HepG2 (cell line): ENCODE results near the gene CORO1C. TPM values are rescaled to one million over a fixed set of nuclear protein-coding genes. Genes with fewer than 3 reads are reported as not detected.

Source experiments
- FOXK1 ChIP-seq: sonication (generic); formaldehyde crosslinking; IDR thresholded peaks from 2 replicates; pipeline ENCODE4 v1.4.0; 2020; ENCODE audit warnings: low read depth, missing genetic modification reagents, borderline replicate concordance
- FOXP1 ChIP-seq, 2 experiments: fragments of 450-650 bp in 1 of 2; IDR thresholded peaks; 2 replicates each; pipeline ENCODE4 v1.6.1; 2017 to 2018; ENCODE audit warnings: antibody characterized with exemption in 1 of 2
- MTF1 ChIP-seq: sonication (generic); formaldehyde crosslinking; IDR thresholded peaks from 2 replicates; pipeline ENCODE4 v1.5.0; 2020; ENCODE audit warnings: missing genetic modification reagents
- POLR2A ChIP-seq, 2 experiments: IDR thresholded peaks; 2 replicates each; pipeline ENCODE4 v1.6.1; 2011; ENCODE audit warnings: low read depth in 2 of 2, low read length in 2 of 2, mild to moderate bottlenecking in 1 of 2, moderate library complexity in 1 of 2; ENCODE audit not compliant: insufficient read depth in 1 of 2
- SKI ChIP-seq: fragments of 450-650 bp; IDR thresholded peaks from one replicate; pipeline ENCODE4 v1.6.1; 2018; ENCODE audit warnings: mild to moderate bottlenecking; ENCODE audit not compliant: partially characterized antibody
- TGIF2 ChIP-seq: IDR thresholded peaks from 2 replicates; pipeline ENCODE4 v1.6.1; 2016; ENCODE audit warnings: control low read depth, missing compliant biosample characterization
- UBTF ChIP-seq: sonication (generic); formaldehyde crosslinking; IDR thresholded peaks from 2 replicates; pipeline ENCODE4 v1.4.0; 2020; ENCODE audit warnings: mild to moderate bottlenecking, missing genetic modification reagents
- ZFP91 ChIP-seq: sonication (generic); formaldehyde crosslinking; IDR thresholded peaks from 2 replicates; pipeline ENCODE4 v1.9.0; 2022; ENCODE audit warnings: missing genetic modification reagents, mild to moderate bottlenecking, borderline replicate concordance
- ZNF264 ChIP-seq: sonication (generic); formaldehyde crosslinking; IDR thresholded peaks from 2 replicates; pipeline ENCODE4 v1.4.0; 2020; ENCODE audit warnings: missing genetic modification reagents
- ZNF430 ChIP-seq: sonication (generic); formaldehyde crosslinking; IDR thresholded peaks from 2 replicates; pipeline ENCODE4 v1.9.0; 2021; ENCODE audit warnings: mild to moderate bottlenecking, missing genetic modification reagents
- ZNF496 ChIP-seq: sonication (generic); formaldehyde crosslinking; IDR thresholded peaks from 2 replicates; pipeline ENCODE4 v1.8.1; 2023; ENCODE audit warnings: mild to moderate bottlenecking, moderate library complexity, missing genetic modification reagents; ENCODE audit not compliant: insufficient replicate concordance
- polyA plus RNA-seq, 8 experiments: library from polyadenylated mRNA; depleted of rRNA in 3 of 8; stranded (reverse) in 7 of 8; unstranded in 1 of 8; fragments of >200 nt; fragmentation: Illumina TruSeq in 4 of 8; extraction: Trizol in 4 of 8; gene quantifications; 2 replicates each; pipeline versions ENCODE4 v1.2.1 to v1.2.3, GENCODE V29; 2011 to 2016; ENCODE audit warnings: low read depth in 4 of 8, missing spikeins in 1 of 8, mixed read lengths in 1 of 8; ENCODE audit not compliant: insufficient read depth in 1 of 8
- total RNA-seq, 5 experiments: library from RNA; depleted of rRNA; stranded (reverse); fragments of >200 nt; fragmentation: Illumina TruSeq; extraction: Trizol; gene quantifications; 2 replicates each; pipeline ENCODE4 v1.2.3, GENCODE V29; 2016; ENCODE audit warnings: low read depth in 1 of 5

The CORO1C gene
- total and polyA plus RNA-seq, 2 of the 13 experiments (the other 11 are each of a cell fraction or from before 2014, with no cell fraction given): 73.7 to 131 TPM

GRCh38 chr12:108689314-108690190 lies 41.8 kb downstream of the CORO1C start (continued):
- TF ChIP-seq UBTF (CRISPR knock-in tag) (no peak), POLR2A (IDR thresholded peaks at IDR 0.05; ENCODE audit: insufficient read depth in 1 of 2, low read depth in 2 of 2, low read length in 2 of 2) (peak in 1 of 2 experiments; percentile 76; a peak in 2 of 4 replicates), ZNF264 (CRISPR knock-in tag) (no peak; the same call in 1 of the 2 replicates), FOXK1 (no peak), TGIF2 (peak; percentile 38; the same call in 1 of the 2 replicates), ZNF496 (CRISPR knock-in tag) (no peak), MTF1 (CRISPR knock-in tag) (no peak), SKI (no peak), FOXP1 (IDR thresholded peaks at IDR 0.05) (no peak), FOXP1 (CRISPR knock-in tag; IDR thresholded peaks at IDR 0.05) (no peak), ZFP91 (CRISPR knock-in tag) (no peak), ZNF430 (CRISPR knock-in tag) (no peak)
